ENCODE results near the gene FITM2. TPM values are rescaled to one million over a fixed set of nuclear protein-coding genes. Genes with fewer than 3 reads are reported as not detected.
A peak's percentile ranks its signal among the peaks of the same experiment; 100 is the strongest.

FITM2 gene
- total and polyA plus RNA-seq, 11 donors = 31.5 to 165 (median 111) TPM

DNA sequence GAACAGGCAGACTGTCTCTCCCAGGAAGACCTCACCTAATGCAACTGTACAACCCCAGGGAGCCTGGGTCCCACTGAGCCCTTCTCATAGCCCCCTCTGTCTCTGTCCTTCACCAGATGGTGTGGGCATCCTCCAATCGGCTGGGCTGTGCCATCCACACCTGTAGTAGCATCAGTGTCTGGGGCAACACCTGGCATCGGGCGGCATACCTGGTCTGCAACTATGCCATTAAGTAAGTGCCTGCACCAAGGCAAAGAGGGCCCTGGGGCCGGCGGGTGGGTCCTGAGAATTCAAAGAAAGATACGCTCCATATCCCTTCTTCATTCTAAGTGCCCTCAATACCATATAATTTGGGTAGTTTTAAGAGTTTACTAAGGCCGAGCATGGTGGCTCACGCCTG, 34.1 kb upstream of the FITM2 start:
- Histone ChIP-seq H3K4me1 (no peaks in the 10 kb centered on the region), H3K27me3 (no peaks in the 10 kb centered on the region), H3K27ac (no peak overlapping the region), H3K4me3 (no peak overlapping the region), H3K36me3 (no peaks in the 10 kb centered on the region), H3K9me3 (no peaks in the 10 kb centered on the region)
- intact Hi-C loops (cut with DNase I) = no loop called here
- 89 to 92% (median 90%) methylated on average over 8 of the region's 8 CpGs for WGBS, 4 donors
- DNase-seq (no peak), ATAC-seq (no peak)
- no peak for TF ChIP-seq POLR2A (IDR thresholded peaks at IDR 0.05)
- TF ChIP-seq, protein P1, sequence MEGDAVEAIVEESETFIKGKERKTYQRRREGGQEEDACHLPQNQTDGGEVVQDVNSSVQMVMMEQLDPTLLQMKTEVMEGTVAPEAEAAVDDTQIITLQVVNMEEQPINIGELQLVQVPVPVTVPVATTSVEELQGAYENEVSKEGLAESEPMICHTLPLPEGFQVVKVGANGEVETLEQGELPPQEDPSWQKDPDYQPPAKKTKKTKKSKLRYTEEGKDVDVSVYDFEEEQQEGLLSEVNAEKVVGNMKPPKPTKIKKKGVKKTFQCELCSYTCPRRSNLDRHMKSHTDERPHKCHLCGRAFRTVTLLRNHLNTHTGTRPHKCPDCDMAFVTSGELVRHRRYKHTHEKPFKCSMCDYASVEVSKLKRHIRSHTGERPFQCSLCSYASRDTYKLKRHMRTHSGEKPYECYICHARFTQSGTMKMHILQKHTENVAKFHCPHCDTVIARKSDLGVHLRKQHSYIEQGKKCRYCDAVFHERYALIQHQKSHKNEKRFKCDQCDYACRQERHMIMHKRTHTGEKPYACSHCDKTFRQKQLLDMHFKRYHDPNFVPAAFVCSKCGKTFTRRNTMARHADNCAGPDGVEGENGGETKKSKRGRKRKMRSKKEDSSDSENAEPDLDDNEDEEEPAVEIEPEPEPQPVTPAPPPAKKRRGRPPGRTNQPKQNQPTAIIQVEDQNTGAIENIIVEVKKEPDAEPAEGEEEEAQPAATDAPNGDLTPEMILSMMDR (IDR thresholded peaks at IDR 0.05) = no peak

DNA sequence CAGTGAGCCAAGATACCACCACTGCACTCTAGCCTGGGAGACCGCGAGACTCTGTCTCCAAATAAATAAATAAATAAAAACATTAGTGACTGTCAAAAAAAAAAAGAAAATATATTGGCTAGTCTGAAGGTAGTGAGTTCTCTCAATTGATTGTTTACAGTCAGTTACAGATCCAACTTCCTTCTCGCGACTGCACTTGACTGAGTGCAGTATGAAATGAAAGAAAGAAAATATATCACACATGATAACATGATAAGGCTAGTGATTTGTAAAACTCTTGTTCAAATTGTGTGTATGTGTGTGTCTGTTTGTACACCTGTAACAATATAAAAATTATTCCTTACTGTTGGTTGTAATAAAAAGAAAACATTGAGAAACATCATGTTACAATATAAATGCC, 33.7 kb upstream of the FITM2 start:
- intact Hi-C loops (cut with DNase I) = no loop called here

DNA sequence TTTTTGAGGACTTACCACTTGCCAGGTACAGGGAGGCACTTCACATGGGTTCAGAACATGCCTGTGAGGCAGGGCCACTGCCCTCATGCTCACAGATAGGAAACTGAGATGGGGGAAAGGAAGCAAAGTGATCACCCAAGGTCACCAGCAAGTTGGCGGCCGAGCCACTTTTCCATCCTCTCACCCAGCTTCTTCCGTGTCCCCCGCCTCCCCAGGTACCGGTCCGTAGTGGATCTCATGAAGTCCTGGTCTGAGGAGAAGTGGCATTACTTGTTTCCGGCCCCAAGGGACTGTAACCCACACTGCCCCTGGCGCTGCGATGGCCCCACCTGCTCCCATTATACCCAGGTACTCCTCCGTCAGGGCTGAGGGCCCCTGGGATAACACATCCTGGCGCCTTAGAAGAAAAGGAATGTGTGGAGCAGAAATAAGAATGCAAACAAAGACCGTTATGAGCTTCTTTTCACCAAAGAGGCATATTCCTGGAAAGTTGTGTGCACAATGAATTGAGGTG, 32.2 kb upstream of the FITM2 start:
- ATAC-seq (no peak), DNase-seq (no peak)
- 76 to 91% (median 79%) methylated on average over 12 of the region's 12 CpGs for WGBS, 4 donors
- H3K9me3 ChIP-seq = no peaks in the 10 kb centered on the region
- intact Hi-C loops (cut with DNase I) = no loop called here
- H3K4me1 ChIP-seq = no peaks in the 10 kb centered on the region
- TF ChIP-seq, protein P1 (IDR thresholded peaks at IDR 0.05) = no peak
- TF ChIP-seq POLR2A (IDR thresholded peaks at IDR 0.05) = no peak
- no peaks in the 10 kb centered on the region for H3K27me3 ChIP-seq
- no peaks in the 10 kb centered on the region for H3K36me3 ChIP-seq
- no peak overlapping the region for H3K4me3 ChIP-seq
- H3K27ac ChIP-seq = no peak overlapping the region

More for the DNA sequence above, 33.7 kb upstream of the FITM2 start:
- Histone ChIP-seq H3K4me3 (no peak overlapping the region), H3K27me3 (no peaks in the 10 kb centered on the region), H3K4me1 (no peaks in the 10 kb centered on the region), H3K27ac (no peak overlapping the region), H3K36me3 (no peaks in the 10 kb centered on the region), H3K9me3 (no peaks in the 10 kb centered on the region)
- ATAC-seq = no peak
- 84 to 90% (median 86%) methylated on average over 4 of the region's 4 CpGs for WGBS, 4 donors
- TF ChIP-seq, protein P1 (IDR thresholded peaks at IDR 0.05) = no peak
- no peak for TF ChIP-seq POLR2A (IDR thresholded peaks at IDR 0.05)
- no peak for DNase-seq

DNA sequence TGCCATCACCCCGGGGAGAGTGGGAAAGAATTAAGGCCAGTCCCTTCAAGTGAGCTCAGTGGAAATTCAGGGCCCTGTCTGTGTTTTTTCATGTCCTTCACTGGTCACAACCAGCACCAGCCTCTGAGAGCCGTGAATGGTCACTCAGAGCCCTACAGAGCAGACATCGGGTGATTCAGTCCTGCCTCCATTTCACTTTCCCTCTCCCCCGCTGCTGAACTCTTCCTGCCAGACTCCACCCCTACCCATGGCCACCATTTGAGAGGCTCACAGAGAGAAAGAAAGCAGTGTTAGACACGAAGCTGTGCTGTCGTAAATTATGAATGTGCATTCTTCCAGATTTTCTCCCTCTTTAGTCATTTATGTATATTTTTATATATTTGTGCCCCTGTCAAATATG, 31.2 kb upstream of the FITM2 start:
- DNase-seq = no peak
- Histone ChIP-seq H3K9me3 (no peaks in the 10 kb centered on the region), H3K27ac (peak overlapping the region in 1 of 12 donors; percentile 39), H3K4me3 (no peak overlapping the region), H3K36me3 (no peaks in the 10 kb centered on the region), H3K4me1 (no peaks in the 10 kb centered on the region), H3K27me3 (peaks cover 0 to 3% (median 0%) of the 10 kb centered on the region in 9 donors)
- 51 to 67% (median 55%) methylated on average over 6 of the region's 6 CpGs for WGBS, 4 donors
- peak in 1 of 4 donors; percentile 63 for ATAC-seq
- intact Hi-C loops (cut with DNase I) = no loop called here
- TF ChIP-seq POLR2A (IDR thresholded peaks at IDR 0.05) = no peak
- TF ChIP-seq, protein P1 (IDR thresholded peaks at IDR 0.05) = no peak

All from heart left ventricle (tissue), 16 donors.